ENCODE results near the gene PLSCR4.

The PLSCR4 gene

DNA sequence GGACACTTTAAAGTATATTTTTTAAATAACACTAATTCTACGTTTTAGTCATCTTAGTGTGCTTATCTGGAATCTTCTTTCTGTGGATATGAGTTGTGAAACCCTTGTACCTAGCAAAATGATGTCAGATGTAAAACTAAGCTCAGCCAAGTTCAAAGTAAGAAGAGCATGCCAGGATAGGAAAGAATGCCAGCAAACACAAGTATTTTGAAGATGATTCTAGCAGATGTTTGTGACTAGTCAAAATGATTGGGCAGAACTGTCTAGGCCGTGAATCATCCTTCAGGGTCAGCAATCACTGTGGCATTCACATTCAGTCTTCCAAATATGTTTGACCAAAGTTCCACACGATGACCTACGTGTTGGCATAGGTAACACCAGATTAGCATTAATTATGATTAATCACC, 84.5 kb downstream of the PLSCR4 start:
- Histone ChIP-seq H3K4me1 (ENCODE audit: insufficient read depth, low read length) (peaks cover 17% of the 10 kb centered on the region; the same call in 1 of the 2 replicates), H3K27ac (ENCODE audit: low read depth, low read length) (no peak overlapping the region), H3K27me3 (ENCODE audit: insufficient read depth, low read length) (peaks cover 14% of the 10 kb centered on the region; the same call in 1 of the 2 replicates), H3K36me3 (ENCODE audit: insufficient read depth, low read length) (no peaks in the 10 kb centered on the region), H3K9ac (ENCODE audit: low read depth, low read length) (no peak overlapping the region), H3K4me3 (ENCODE audit: low read length) (no peak overlapping the region), H3K9me3 (ENCODE audit: insufficient read depth, low read depth, low read length) (no peaks in the 10 kb centered on the region)
- 95% methylated on average over 4 of the region's 4 CpGs for WGBS

DNA sequence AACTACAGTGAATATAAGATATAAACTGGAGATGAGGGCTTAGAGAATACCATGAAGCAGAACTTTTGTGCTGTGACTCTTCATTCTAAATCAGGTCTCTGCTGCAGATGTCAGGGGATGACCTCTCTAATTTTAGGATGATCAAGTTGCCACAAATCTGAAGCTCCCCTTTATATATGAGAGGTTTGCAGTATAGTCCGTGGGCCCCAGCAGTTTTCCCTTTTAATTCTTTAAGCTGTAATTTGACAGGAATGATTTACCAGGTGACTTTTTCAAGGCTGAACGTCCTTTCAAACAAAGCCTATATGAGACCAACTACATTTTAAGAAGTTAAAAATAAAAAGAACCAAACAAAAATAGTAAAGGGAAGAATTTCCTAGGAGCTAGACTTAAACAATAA, 85.0 kb downstream of the PLSCR4 start:
- H3K4me1 ChIP-seq (ENCODE audit: insufficient read depth, low read length), result peaks cover 18% of the 10 kb centered on the region; the same call in 1 of the 2 replicates
- no peak overlapping the region for H3K9ac ChIP-seq (ENCODE audit: low read depth, low read length)
- peaks cover 15% of the 10 kb centered on the region; the same call in 1 of the 2 replicates for H3K27me3 ChIP-seq (ENCODE audit: insufficient read depth, low read length)
- H3K4me3 ChIP-seq (ENCODE audit: low read length), result no peak overlapping the region
- H3K36me3 ChIP-seq (ENCODE audit: insufficient read depth, low read length), result no peaks in the 10 kb centered on the region
- WGBS, result 80% methylated on average over 1 of the region's 2 CpGs
- no peaks in the 10 kb centered on the region for H3K9me3 ChIP-seq (ENCODE audit: insufficient read depth, low read depth, low read length)
- H3K27ac ChIP-seq (ENCODE audit: low read depth, low read length), result no peak overlapping the region

DNA sequence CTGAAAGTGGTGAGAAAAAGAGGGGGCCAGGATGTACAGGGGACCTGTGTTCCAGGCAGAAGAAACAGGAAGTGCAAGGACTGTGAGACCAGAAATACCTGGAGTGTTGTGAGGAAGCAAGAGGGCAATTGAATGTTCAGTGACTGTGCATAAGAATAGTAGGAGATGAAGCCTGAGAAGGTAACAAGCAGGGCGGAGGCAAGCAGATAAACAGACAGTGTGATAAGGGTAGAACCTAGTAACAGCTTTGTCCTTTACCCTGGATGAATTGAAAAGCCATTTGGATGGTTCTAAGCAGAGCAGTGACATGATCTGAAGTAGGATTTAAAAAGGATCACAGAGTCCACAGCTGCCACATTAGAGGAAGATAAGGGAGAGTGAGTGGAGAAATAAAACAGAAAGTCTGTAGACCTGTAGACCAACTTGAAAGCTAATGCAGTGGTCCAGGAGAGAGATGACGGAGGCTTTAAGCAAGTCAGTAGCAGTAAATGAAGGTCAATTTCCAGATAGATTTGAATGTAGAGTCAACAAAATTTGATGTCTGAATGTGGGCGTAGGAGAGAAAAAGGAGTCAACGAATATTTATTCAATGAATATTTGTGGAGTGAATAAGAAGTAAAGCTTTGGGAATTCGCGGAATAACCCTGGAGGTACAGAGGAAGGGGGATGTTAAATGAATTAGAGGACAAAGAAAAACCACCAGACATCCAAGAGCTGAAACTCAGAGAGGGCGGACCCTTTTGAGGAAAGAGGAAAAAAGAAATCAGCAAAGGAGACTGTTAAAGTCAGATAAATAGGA, 85.7 kb downstream of the PLSCR4 start:
- Histone ChIP-seq H3K4me1 (ENCODE audit: insufficient read depth, low read length) (peaks cover 18% of the 10 kb centered on the region; the same call in 1 of the 2 replicates), H3K9ac (ENCODE audit: low read depth, low read length) (no peak overlapping the region), H3K9me3 (ENCODE audit: insufficient read depth, low read depth, low read length) (no peaks in the 10 kb centered on the region), H3K27ac (ENCODE audit: low read depth, low read length) (no peak overlapping the region), H3K36me3 (ENCODE audit: insufficient read depth, low read length) (no peaks in the 10 kb centered on the region), H3K4me3 (ENCODE audit: low read length) (no peak overlapping the region), H3K27me3 (ENCODE audit: insufficient read depth, low read length) (peaks cover 15% of the 10 kb centered on the region; the same call in 1 of the 2 replicates)
- WGBS, result 90% methylated on average over 7 of the region's 7 CpGs

DNA sequence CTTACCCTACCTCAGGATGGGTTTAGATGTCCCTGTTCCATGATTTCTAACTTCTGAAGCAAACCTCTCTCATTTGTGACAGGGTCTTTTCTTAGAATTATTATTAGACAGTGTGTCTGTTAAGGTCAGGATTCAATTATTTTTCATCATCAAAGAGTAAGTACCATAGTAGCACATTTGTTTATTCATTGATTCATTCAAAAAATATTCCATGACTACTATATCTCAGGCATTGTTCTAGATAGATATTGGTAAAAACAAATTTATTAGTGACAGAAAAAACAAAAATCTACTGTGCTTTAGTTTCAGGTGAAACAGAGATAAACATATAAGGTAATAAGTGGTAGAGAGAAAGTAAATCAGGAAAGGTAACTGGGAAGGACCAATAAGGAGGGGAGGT, 86.4 kb downstream of the PLSCR4 start:
- no peak overlapping the region for H3K4me3 ChIP-seq (ENCODE audit: low read length)

DNA sequence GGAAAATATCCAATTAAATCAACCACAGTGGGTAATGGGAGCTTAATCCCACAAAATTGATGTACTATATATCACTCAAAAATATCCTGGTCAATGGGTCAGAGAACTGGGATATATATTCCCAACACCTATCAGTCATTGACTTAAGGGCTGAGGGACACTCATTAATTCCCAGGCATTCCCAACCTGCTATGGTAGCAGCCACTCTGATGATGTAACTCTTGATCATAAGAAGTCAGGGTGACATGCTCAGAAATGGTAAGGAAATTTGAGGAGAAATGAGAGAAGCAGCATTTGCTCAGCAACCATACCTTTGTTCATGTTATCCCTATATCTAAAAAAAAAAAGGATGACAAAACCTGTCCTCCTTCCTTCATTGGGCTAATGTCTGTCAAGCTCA, 86.8 kb downstream of the PLSCR4 start:
- Histone ChIP-seq H3K27me3 (ENCODE audit: insufficient read depth, low read length) (peaks cover 15% of the 10 kb centered on the region; the same call in 1 of the 2 replicates), H3K27ac (ENCODE audit: low read depth, low read length) (no peak overlapping the region), H3K36me3 (ENCODE audit: insufficient read depth, low read length) (no peaks in the 10 kb centered on the region), H3K9me3 (ENCODE audit: insufficient read depth, low read depth, low read length) (no peaks in the 10 kb centered on the region), H3K4me3 (ENCODE audit: low read length) (no peak overlapping the region), H3K4me1 (ENCODE audit: insufficient read depth, low read length) (peaks cover 27% of the 10 kb centered on the region), H3K9ac (ENCODE audit: low read depth, low read length) (no peak overlapping the region)

More for the DNA sequence above, 86.4 kb downstream of the PLSCR4 start:
- no peaks in the 10 kb centered on the region for H3K9me3 ChIP-seq (ENCODE audit: insufficient read depth, low read depth, low read length)
- H3K9ac ChIP-seq (ENCODE audit: low read depth, low read length), result no peak overlapping the region
- H3K36me3 ChIP-seq (ENCODE audit: insufficient read depth, low read length), result no peaks in the 10 kb centered on the region
- peaks cover 15% of the 10 kb centered on the region; the same call in 1 of the 2 replicates for H3K27me3 ChIP-seq (ENCODE audit: insufficient read depth, low read length)
- no peak overlapping the region for H3K27ac ChIP-seq (ENCODE audit: low read depth, low read length)
- peaks cover 22% of the 10 kb centered on the region for H3K4me1 ChIP-seq (ENCODE audit: insufficient read depth, low read length)

DNA sequence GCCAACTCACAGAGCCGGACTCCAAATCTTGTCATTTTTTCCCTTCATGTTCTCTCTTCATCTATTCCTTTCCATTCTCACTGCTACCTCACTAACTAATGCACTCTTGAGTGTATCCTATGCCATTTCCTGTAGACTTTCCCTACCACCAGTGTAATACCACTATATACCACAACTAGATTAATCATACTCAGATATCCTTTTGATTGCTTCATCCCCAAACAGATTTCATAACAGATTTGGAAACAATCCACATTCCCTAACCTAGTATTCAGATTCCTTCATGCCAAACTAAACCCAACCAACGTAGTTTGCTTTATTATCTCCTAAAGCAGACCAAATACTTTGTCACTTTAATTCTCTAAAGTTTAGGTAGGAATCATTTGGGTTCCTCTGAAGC, 87.3 kb downstream of the PLSCR4 start:
- WGBS, result 92% methylated on average over 2 of the region's 2 CpGs
- Histone ChIP-seq H3K9me3 (ENCODE audit: insufficient read depth, low read depth, low read length) (no peaks in the 10 kb centered on the region), H3K27ac (ENCODE audit: low read depth, low read length) (no peak overlapping the region), H3K9ac (ENCODE audit: low read depth, low read length) (no peak overlapping the region), H3K4me3 (ENCODE audit: low read length) (no peak overlapping the region), H3K36me3 (ENCODE audit: insufficient read depth, low read length) (no peaks in the 10 kb centered on the region), H3K27me3 (ENCODE audit: insufficient read depth, low read length) (peaks cover 15% of the 10 kb centered on the region; the same call in 1 of the 2 replicates), H3K4me1 (ENCODE audit: insufficient read depth, low read length) (peaks cover 32% of the 10 kb centered on the region)

DNA sequence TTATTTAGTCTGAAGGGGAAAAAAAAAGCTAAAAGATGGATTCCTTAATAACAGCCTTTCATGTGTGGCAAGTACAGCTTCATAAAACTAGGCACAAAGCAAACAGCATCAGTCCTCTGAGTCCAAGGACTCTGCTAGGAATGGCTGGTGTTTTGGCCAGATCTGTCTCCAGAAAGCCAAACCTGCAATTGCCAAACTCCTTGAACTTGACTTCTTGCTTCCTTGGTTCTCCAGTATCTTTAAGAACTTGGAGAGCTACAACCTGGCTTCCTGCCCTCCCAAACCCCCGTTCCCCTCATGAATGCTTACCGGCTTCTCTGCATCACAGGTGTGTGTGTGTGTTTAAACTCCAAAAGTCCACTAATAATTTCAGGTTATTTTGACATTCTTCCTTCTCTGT, 88.3 kb downstream of the PLSCR4 start:
- Histone ChIP-seq H3K27me3 (ENCODE audit: insufficient read depth, low read length) (peaks cover 15% of the 10 kb centered on the region; the same call in 1 of the 2 replicates), H3K27ac (ENCODE audit: low read depth, low read length) (no peak overlapping the region), H3K4me3 (ENCODE audit: low read length) (no peak overlapping the region), H3K9ac (ENCODE audit: low read depth, low read length) (no peak overlapping the region), H3K4me1 (ENCODE audit: insufficient read depth, low read length) (peaks cover 39% of the 10 kb centered on the region), H3K36me3 (ENCODE audit: insufficient read depth, low read length) (no peaks in the 10 kb centered on the region), H3K9me3 (ENCODE audit: insufficient read depth, low read depth, low read length) (no peaks in the 10 kb centered on the region)
- 92% methylated on average over 2 of the region's 2 CpGs for WGBS

DNA sequence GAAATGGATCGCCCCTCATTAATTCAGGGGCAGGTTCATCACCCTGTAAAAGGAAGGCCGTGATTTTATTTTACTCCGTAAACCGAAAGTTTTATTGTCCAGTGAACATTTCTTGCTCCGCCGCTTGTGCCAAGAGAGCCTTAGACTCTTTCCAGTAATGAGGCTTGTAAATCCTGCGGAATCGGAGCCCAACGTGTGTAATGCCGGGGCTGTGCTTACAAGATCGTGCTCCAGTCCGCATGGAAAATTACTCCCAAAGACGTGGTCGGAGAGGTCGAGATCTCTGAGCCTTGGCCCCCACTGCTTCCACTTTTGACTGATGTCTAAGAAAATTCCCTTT, 89.3 kb downstream of the PLSCR4 start:
- H3K27ac ChIP-seq (ENCODE audit: low read depth, low read length), result no peak overlapping the region

DNA sequence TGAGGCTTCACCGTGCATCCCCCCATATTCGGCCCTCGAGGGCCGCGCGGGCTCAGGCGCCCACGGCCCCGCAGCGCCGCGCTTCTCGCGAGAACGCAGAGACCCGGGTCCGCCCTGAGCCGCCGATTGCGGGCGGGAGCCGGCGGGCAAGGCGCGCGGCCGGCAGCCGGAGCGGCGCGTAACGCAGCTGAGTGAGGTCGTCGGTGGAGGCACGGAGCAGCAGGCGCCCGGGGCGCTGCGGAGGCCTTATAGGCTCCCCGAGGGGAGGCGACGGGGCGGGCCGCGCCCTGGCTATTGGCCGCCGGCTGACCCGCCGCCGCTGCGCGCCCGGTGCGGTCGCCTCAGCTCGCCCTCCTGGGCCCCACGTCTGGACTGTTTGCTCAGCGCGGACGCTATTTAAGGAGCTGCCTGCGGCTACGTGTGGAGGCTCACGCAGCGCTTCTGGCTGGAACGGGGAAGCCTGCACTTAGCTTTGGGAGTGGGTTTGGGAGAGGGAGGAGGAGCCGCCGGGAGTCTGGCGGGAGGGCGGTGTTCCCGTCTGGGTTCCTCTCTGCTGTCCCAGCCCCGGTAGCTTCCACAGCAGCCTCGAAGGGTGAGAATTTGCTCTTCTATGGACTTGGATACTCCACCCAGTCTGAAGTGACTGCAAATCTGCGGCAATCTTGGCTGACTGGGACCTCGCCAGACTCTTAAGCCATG, 89.8 kb downstream of the PLSCR4 start, which contains the start of gene PLOD2:
Gene PLOD2 (minus strand): TSS at position 221 of the 699 bp plus-strand sequence. CDS start 195 bp downstream, at position 26.
- Histone ChIP-seq H3K4me1 (ENCODE audit: insufficient read depth, low read length) (peaks cover 43% of the 10 kb centered on the region), H3K36me3 (ENCODE audit: insufficient read depth, low read length) (no peaks in the 10 kb centered on the region), H3K4me3 (ENCODE audit: low read length) (peak within 1 kb of the TSS; percentile 80), H3K9ac (ENCODE audit: low read depth, low read length) (peak within 1 kb of the TSS; percentile 76), H3K27ac (ENCODE audit: low read depth, low read length) (peak within 1 kb of the TSS; percentile 69; the same call in 1 of the 2 replicates), H3K9me3 (ENCODE audit: insufficient read depth, low read depth, low read length) (no peaks in the 10 kb centered on the region), H3K27me3 (ENCODE audit: insufficient read depth, low read length) (peaks cover 15% of the 10 kb centered on the region; the same call in 1 of the 2 replicates)
- 2% methylated on average over 74 of the region's 74 CpGs for WGBS

More for the DNA sequence above, 89.3 kb downstream of the PLSCR4 start:
- Histone ChIP-seq H3K9me3 (ENCODE audit: insufficient read depth, low read depth, low read length) (no peaks in the 10 kb centered on the region), H3K4me3 (ENCODE audit: low read length) (peak overlapping the region; percentile 80), H3K9ac (ENCODE audit: low read depth, low read length) (peak overlapping the region; percentile 76), H3K4me1 (ENCODE audit: insufficient read depth, low read length) (peaks cover 43% of the 10 kb centered on the region), H3K36me3 (ENCODE audit: insufficient read depth, low read length) (no peaks in the 10 kb centered on the region), H3K27me3 (ENCODE audit: insufficient read depth, low read length) (peaks cover 15% of the 10 kb centered on the region; the same call in 1 of the 2 replicates)
- WGBS, result 81% methylated on average over 15 of the region's 15 CpGs

DNA sequence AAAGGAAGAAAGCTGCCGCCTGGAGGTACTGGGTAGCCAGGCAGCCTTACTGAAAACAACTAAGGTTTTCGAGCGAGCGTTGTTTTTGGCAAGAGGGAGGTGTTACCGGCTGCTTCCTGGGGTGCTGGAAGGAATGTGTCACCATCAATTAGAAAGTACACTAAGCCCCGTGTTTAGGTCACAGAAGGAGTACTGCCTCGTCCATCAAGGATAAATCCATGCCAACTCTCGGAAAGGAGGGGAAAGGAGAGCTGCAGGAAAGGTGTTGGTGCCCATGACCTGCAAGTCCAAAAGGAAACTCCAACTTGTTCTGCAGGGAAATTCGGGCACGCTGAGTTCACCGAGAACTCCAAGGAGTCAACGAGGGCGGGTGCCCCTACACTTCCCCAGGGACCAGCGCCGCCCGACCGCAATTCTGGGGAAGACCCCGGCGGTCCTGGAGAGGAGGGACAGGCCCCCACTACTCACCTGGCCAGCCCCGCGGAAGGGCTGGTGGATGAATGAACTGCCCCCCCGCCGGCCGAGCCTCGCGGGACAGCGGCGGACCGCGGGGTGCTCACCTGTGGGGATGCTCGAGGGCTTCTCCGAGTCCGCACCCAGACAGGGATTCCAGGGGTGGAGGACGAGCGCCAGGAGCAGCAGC, 90.5 kb downstream of the PLSCR4 start:
- no peaks in the 10 kb centered on the region for H3K36me3 ChIP-seq (ENCODE audit: insufficient read depth, low read length)
- peak overlapping the region; percentile 80 for H3K4me3 ChIP-seq (ENCODE audit: low read length)
- under 1% methylated on average over 35 of the region's 35 CpGs for WGBS
- H3K9ac ChIP-seq (ENCODE audit: low read depth, low read length), result peak overlapping the region; percentile 76
- H3K27me3 ChIP-seq (ENCODE audit: insufficient read depth, low read length), result peaks cover 15% of the 10 kb centered on the region; the same call in 1 of the 2 replicates
- H3K9me3 ChIP-seq (ENCODE audit: insufficient read depth, low read depth, low read length), result no peaks in the 10 kb centered on the region
- peak overlapping the region; percentile 69; the same call in 1 of the 2 replicates for H3K27ac ChIP-seq (ENCODE audit: low read depth, low read length)
- peaks cover 40% of the 10 kb centered on the region for H3K4me1 ChIP-seq (ENCODE audit: insufficient read depth, low read length)
